ENCODE measurements around the gene XPO1.

DNA sequence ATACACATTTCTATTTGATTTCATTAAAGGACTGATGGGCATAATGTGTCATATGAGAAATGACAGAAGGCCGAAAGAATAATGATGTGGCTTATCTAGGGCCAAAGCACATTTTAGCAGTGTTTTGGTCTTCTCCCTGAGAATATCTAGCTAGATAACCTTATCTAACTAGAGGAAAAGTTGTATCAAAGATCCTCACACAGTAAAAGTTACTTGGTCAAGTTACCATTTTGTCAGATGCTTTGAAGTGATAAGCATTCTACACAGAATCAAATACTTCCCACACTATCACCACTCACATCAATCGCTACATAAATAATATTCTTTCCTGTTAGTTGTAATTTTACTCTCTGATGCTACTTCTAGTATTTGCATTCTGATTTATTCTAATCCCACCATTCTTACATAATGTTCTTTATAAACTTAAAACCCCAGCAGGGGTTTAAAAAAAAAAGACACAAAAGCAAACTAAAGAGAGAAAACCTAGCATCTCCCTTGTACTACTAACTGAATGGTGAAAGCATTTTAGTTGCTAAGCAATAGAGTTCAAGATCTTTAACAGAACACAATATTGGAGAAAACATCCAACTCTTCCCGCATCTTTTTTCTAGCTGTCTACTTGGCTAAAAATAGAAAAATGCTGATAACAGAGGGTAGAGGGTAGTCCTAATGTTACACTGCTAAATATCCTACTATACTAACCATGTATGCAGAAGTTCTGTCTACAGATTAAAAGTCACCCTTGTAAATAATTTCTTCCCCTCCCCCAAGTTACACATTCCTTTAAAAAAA lies 8.0 kb downstream of the XPO1 start:
- TF ChIP-seq POLR2A (IDR thresholded peaks at IDR 0.05), result no peak
- TF ChIP-seq, protein P1, sequence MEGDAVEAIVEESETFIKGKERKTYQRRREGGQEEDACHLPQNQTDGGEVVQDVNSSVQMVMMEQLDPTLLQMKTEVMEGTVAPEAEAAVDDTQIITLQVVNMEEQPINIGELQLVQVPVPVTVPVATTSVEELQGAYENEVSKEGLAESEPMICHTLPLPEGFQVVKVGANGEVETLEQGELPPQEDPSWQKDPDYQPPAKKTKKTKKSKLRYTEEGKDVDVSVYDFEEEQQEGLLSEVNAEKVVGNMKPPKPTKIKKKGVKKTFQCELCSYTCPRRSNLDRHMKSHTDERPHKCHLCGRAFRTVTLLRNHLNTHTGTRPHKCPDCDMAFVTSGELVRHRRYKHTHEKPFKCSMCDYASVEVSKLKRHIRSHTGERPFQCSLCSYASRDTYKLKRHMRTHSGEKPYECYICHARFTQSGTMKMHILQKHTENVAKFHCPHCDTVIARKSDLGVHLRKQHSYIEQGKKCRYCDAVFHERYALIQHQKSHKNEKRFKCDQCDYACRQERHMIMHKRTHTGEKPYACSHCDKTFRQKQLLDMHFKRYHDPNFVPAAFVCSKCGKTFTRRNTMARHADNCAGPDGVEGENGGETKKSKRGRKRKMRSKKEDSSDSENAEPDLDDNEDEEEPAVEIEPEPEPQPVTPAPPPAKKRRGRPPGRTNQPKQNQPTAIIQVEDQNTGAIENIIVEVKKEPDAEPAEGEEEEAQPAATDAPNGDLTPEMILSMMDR (IDR thresholded peaks at IDR 0.05), result no peak
